DOHH2 (cell line): Measurements from ENCODE around the gene ALCAM.

Experiments
- H3F3A ChIP-seq: fragments of 200-600 bp; sonication (generic), shearing (Covaris generic); 2 replicates; pipeline ENCODE4 v1.6.0; 2016; ENCODE audit warnings: antibody characterized with exemption, mild to moderate bottlenecking; ENCODE audit not compliant: control insufficient read depth, insufficient read depth
- H3K27ac ChIP-seq: fragments of 200-600 bp; sonication (generic); 2 replicates; pipeline ENCODE4 v1.5.1; 2014; ENCODE audit warnings: low read depth, mild to moderate bottlenecking, low read length, moderate library complexity
- H3K27me3 ChIP-seq: fragments of 200-600 bp; sonication (generic); 2 replicates; pipeline ENCODE4 v1.6.1; 2014; ENCODE audit warnings: mild to moderate bottlenecking, low read length, mixed read lengths; ENCODE audit not compliant: control insufficient read depth
- H3K36me3 ChIP-seq: fragments of 200-600 bp; sonication (generic); 2 replicates; pipeline ENCODE4 v1.6.1; 2014; ENCODE audit warnings: mild to moderate bottlenecking, low read length, moderate library complexity, mixed read lengths; ENCODE audit not compliant: control insufficient read depth
- H3K4me1 ChIP-seq: fragments of 200-600 bp; sonication (generic); 2 replicates; pipeline ENCODE4 v1.6.1; 2014; ENCODE audit warnings: mild to moderate bottlenecking, low read length, mixed read lengths; ENCODE audit not compliant: control insufficient read depth
- H3K4me2 ChIP-seq: fragments of 200-600 bp; sonication (generic); 2 replicates; pipeline ENCODE4 v1.6.0; 2014; ENCODE audit warnings: mild to moderate bottlenecking, low read length, moderate library complexity
- H3K4me3 ChIP-seq: fragments of 200-600 bp; sonication (generic); 2 replicates; pipeline ENCODE4 v1.5.1; 2014; ENCODE audit warnings: mild to moderate bottlenecking, low read length, mixed read lengths
- H3K79me2 ChIP-seq: fragments of 200-600 bp; sonication (generic); 2 replicates; pipeline ENCODE4 v1.6.1; 2014; ENCODE audit warnings: mild to moderate bottlenecking, low read length, mixed read lengths; ENCODE audit not compliant: control insufficient read depth
- H3K9me2 ChIP-seq: fragments of 200-600 bp; sonication (generic); replicated peaks from 2 replicates; pipeline ENCODE4 v1.6.1; 2014; ENCODE audit warnings: mild to moderate bottlenecking, low read length, mixed read lengths; ENCODE audit not compliant: control insufficient read depth
- H3K9me3 ChIP-seq: fragments of 200-600 bp; sonication (generic); 2 replicates; pipeline ENCODE4 v1.6.1; 2014; ENCODE audit warnings: antibody characterized with exemption, low read length, mixed read lengths; ENCODE audit not compliant: control insufficient read depth, insufficient read depth
- H4K20me1 ChIP-seq: fragments of 200-600 bp; sonication (generic); 2 replicates; pipeline ENCODE4 v1.6.0; 2014; ENCODE audit warnings: low read depth, mild to moderate bottlenecking, antibody characterized with exemption, low read length, moderate library complexity; ENCODE audit not compliant: control insufficient read depth, insufficient read depth
- EZH2phosphoT487 ChIP-seq: fragments of 200-600 bp; sonication (generic); IDR thresholded peaks from 2 replicates; pipeline ENCODE4 v1.6.1; 2017; ENCODE audit warnings: borderline replicate concordance, mild to moderate bottlenecking, antibody characterized with exemption, low read length, moderate library complexity, mixed read lengths
- TF ChIP-seq, protein P1 (sequence below): fragments of 200-600 bp; sonication (generic); IDR thresholded peaks from one replicate; pipeline ENCODE4 v1.5.1; 2014; ENCODE audit warnings: antibody characterized with exemption, mild to moderate bottlenecking, low read depth, low read length; ENCODE audit not compliant: poor library complexity, severe bottlenecking

Gene ALCAM

DNA sequence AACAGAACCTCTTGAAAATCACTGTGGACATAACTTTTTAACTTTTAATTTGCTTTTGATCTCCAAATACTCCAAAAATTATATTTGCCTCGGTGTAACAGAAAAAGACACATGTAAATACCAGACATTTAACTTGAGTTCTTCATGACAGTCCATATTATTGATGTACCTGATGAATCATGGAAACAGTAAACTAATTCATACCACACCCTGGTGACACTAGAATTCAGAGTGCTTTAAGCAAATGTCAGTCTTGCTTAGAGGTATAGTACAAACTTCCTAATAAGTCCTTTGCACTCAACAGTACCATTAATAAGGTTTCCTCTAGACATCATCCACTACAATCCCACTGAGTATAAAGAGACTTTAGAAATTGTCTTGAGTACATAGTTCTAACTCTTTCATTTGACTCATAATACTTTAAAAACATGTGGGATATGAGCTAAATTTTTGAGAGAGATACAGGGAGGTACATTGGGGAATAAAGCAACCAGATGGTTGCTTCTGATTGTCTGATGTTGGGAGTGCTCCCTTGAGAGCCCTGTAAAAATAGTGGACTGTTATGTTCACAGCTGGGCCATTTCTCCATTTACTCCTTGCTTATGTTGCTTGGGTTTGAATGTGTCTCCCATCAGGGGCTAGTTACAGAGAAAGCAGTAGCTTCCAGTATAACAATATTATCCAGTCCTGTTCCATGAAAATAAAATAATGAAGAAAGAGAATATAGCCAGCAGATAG is 175.7 kb downstream of the ALCAM start:
- Histone ChIP-seq H3K27ac (no peak overlapping the region), H3K36me3 (peaks cover 16% of the 10 kb centered on the region)

DNA sequence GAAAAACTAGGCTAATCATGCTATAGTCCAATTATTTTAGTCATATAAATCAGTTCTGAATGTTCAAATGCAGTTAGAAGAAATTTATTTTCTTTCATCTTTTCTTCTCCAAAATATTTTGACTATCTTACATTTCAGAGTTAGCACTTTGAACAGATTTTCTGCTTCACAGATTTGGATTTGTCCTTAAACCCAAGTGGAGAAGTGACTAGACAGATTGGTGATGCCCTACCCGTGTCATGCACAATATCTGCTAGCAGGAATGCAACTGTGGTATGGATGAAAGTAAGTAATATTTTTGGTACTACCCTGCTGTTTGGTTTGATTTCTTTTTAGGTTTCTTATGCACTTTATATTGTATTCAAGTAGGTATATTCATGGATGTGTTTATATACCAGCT is 178.3 kb downstream of the ALCAM start:
- Histone ChIP-seq H3K9me3 (no peaks in the 10 kb centered on the region), H3K4me2 (no peak overlapping the region), H3K27ac (no peak overlapping the region), H3K9me2 (no peaks in the 10 kb centered on the region), H3K4me3 (no peak overlapping the region), H4K20me1 (no peaks in the 10 kb centered on the region), H3K79me2 (no peaks in the 10 kb centered on the region), H3K4me1 (no peaks in the 10 kb centered on the region), H3K27me3 (no peaks in the 10 kb centered on the region), H3K36me3 (peaks cover 23% of the 10 kb centered on the region), H3F3A (no peaks in the 10 kb centered on the region)
- TF ChIP-seq, protein P1, sequence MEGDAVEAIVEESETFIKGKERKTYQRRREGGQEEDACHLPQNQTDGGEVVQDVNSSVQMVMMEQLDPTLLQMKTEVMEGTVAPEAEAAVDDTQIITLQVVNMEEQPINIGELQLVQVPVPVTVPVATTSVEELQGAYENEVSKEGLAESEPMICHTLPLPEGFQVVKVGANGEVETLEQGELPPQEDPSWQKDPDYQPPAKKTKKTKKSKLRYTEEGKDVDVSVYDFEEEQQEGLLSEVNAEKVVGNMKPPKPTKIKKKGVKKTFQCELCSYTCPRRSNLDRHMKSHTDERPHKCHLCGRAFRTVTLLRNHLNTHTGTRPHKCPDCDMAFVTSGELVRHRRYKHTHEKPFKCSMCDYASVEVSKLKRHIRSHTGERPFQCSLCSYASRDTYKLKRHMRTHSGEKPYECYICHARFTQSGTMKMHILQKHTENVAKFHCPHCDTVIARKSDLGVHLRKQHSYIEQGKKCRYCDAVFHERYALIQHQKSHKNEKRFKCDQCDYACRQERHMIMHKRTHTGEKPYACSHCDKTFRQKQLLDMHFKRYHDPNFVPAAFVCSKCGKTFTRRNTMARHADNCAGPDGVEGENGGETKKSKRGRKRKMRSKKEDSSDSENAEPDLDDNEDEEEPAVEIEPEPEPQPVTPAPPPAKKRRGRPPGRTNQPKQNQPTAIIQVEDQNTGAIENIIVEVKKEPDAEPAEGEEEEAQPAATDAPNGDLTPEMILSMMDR = no peak
- TF ChIP-seq EZH2phosphoT487 = no peak

More for the DNA sequence above, 175.7 kb downstream of the ALCAM start:
- Histone ChIP-seq H3K9me2 (no peaks in the 10 kb centered on the region), H3K9me3 (no peaks in the 10 kb centered on the region), H3K27me3 (no peaks in the 10 kb centered on the region), H4K20me1 (no peaks in the 10 kb centered on the region), H3K4me1 (no peaks in the 10 kb centered on the region), H3F3A (no peaks in the 10 kb centered on the region), H3K4me3 (no peak overlapping the region), H3K4me2 (no peak overlapping the region), H3K79me2 (no peaks in the 10 kb centered on the region)
- TF ChIP-seq, protein P1 = no peak

DNA sequence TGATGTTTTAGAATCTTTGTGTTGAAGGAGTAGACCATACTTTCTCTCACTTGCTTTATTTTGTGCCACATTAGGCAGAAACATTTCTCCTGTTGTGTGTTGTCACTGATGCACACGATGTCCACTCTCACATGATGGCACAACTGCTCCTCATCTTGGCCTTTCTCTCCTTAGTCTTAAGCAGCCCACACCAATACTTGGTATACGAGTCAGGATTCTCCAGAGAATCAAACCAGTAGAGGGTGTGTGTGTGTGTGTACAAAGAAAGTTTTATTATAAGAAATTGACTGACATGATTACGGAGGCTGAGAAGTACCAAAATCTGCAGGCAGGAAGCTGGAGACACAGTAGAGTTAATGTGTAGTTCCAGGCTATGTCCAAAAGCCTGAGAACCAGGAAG is 187.1 kb downstream of the ALCAM start:
- Histone ChIP-seq H3K4me3 (no peak overlapping the region), H3K79me2 (no peaks in the 10 kb centered on the region), H3K9me3 (no peaks in the 10 kb centered on the region), H3K4me1 (no peaks in the 10 kb centered on the region), H3K4me2 (no peak overlapping the region), H3F3A (no peaks in the 10 kb centered on the region), H3K27ac (no peak overlapping the region), H4K20me1 (no peaks in the 10 kb centered on the region), H3K36me3 (peaks cover 32% of the 10 kb centered on the region), H3K9me2 (no peaks in the 10 kb centered on the region), H3K27me3 (no peaks in the 10 kb centered on the region)
- no peak for TF ChIP-seq EZH2phosphoT487
- TF ChIP-seq, protein P1 = no peak
